HepG2 (cell line): Measurements from ENCODE around the gene TMED5. TPM values are rescaled to one million over a fixed set of nuclear protein-coding genes. Genes with fewer than 3 reads are reported as not detected.
A peak's percentile ranks its signal among the peaks of the same experiment; 100 is the strongest.

ENCODE experiments used
- AKAP8 ChIP-seq: sonication (generic); formaldehyde crosslinking; IDR thresholded peaks from 2 replicates; pipeline ENCODE4 v1.5.1; 2020; ENCODE audit warnings: mild to moderate bottlenecking, missing genetic modification reagents
- CREM ChIP-seq, 2 experiments: sonication (generic) in 1 of 2; formaldehyde crosslinking in 1 of 2; IDR thresholded peaks; 2 replicates each; pipeline versions ENCODE4 v1.4.0 to v1.6.1; 2016 to 2020; ENCODE audit warnings: antibody characterized with exemption in 1 of 2, mild to moderate bottlenecking in 1 of 2, missing genetic modification reagents in 1 of 2
- DNMT3B ChIP-seq: conservative IDR thresholded peaks from 2 replicates; pipeline ENCODE4 v1.6.1; 2016; ENCODE audit warnings: missing biosample characterization, control low read depth
- ETV6 ChIP-seq: sonication (generic); formaldehyde crosslinking; conservative IDR thresholded peaks from 2 replicates; pipeline ENCODE4 v1.4.0; 2020; ENCODE audit warnings: missing genetic modification reagents
- KMT2A ChIP-seq: sonication (generic); formaldehyde crosslinking; IDR thresholded peaks from 2 replicates; pipeline ENCODE4 v1.4.0; 2020; ENCODE audit warnings: missing genetic modification reagents
- MAZ ChIP-seq, 2 experiments: sonication (generic) in 1 of 2; formaldehyde crosslinking in 1 of 2; IDR thresholded peaks; 2 replicates each; pipeline versions ENCODE4 v1.5.0 to v1.6.1; 2012 to 2020; ENCODE audit warnings: low read depth in 2 of 2, mild to moderate bottlenecking in 2 of 2, borderline replicate concordance in 1 of 2, improper control_type of control experiment in 1 of 2, low read length in 1 of 2, missing genetic modification reagents in 1 of 2, moderate library complexity in 1 of 2
- MLLT10 ChIP-seq: sonication (generic); formaldehyde crosslinking; IDR thresholded peaks from 2 replicates; pipeline ENCODE4 v1.4.0; 2020; ENCODE audit warnings: missing genetic modification reagents
- PHF8 ChIP-seq: sonication (generic); formaldehyde crosslinking; IDR thresholded peaks from 2 replicates; pipeline ENCODE4 v1.5.0; 2020; ENCODE audit warnings: missing genetic modification reagents
- POLR2G ChIP-seq: fragments of 200-400 bp; formaldehyde crosslinking; IDR thresholded peaks from 2 replicates; pipeline ENCODE4 v1.6.1; 2018; ENCODE audit warnings: mild to moderate bottlenecking, low read depth, low read length, moderate library complexity
- RARG ChIP-seq: sonication (generic); formaldehyde crosslinking; IDR thresholded peaks from 2 replicates; pipeline ENCODE4 v1.4.0; 2020; ENCODE audit warnings: low read depth, mild to moderate bottlenecking, missing genetic modification reagents
- RBM39 ChIP-seq: fragments of 200-400 bp; formaldehyde crosslinking; IDR thresholded peaks from one replicate; pipeline ENCODE4 v1.6.1; 2018; ENCODE audit warnings: antibody characterized with exemption, mild to moderate bottlenecking, low read depth, low read length; ENCODE audit not compliant: poor library complexity, severe bottlenecking
- ZFP37 ChIP-seq: sonication (generic); formaldehyde crosslinking; IDR thresholded peaks from 2 replicates; pipeline ENCODE4 v1.4.0; 2020; ENCODE audit warnings: missing genetic modification reagents, borderline replicate concordance
- ZMAT3 ChIP-seq: sonication (generic); formaldehyde crosslinking; conservative IDR thresholded peaks from 2 replicates; pipeline ENCODE4 v1.7.0; 2021; ENCODE audit warnings: missing genetic modification reagents
- ZNF260 ChIP-seq: sonication (generic); formaldehyde crosslinking; IDR thresholded peaks from 2 replicates; pipeline ENCODE4 v1.4.0; 2020; ENCODE audit warnings: missing genetic modification reagents, low read depth, mild to moderate bottlenecking, borderline replicate concordance
- ZNF607 ChIP-seq: sonication (generic); formaldehyde crosslinking; IDR thresholded peaks from 2 replicates; pipeline ENCODE4 v1.5.1; 2020; ENCODE audit warnings: missing genetic modification reagents, mild to moderate bottlenecking, borderline replicate concordance
- ZNF768 ChIP-seq: sonication (generic); formaldehyde crosslinking; IDR thresholded peaks from 2 replicates; pipeline ENCODE4 v1.4.0; 2020; ENCODE audit warnings: missing genetic modification reagents
- ZNF780A ChIP-seq: sonication (generic); formaldehyde crosslinking; IDR thresholded peaks from 2 replicates; pipeline ENCODE4 v1.8.0; 2022; ENCODE audit warnings: mild to moderate bottlenecking, missing genetic modification reagents, moderate library complexity
- ZNF891 ChIP-seq: sonication (generic); formaldehyde crosslinking; IDR thresholded peaks from 2 replicates; pipeline ENCODE4 v1.5.0; 2020; ENCODE audit warnings: mild to moderate bottlenecking, missing genetic modification reagents
- polyA plus RNA-seq, 8 experiments: library from polyadenylated mRNA; depleted of rRNA in 3 of 8; stranded (reverse) in 7 of 8; unstranded in 1 of 8; fragments of >200 nt; fragmentation: Illumina TruSeq in 4 of 8; extraction: Trizol in 4 of 8; gene quantifications; 2 replicates each; pipeline versions ENCODE4 v1.2.1 to v1.2.3, GENCODE V29; 2011 to 2016; ENCODE audit warnings: low read depth in 4 of 8, missing spikeins in 1 of 8, mixed read lengths in 1 of 8; ENCODE audit not compliant: insufficient read depth in 1 of 8
- total RNA-seq, 5 experiments: library from RNA; depleted of rRNA; stranded (reverse); fragments of >200 nt; fragmentation: Illumina TruSeq; extraction: Trizol; gene quantifications; 2 replicates each; pipeline ENCODE4 v1.2.3, GENCODE V29; 2016; ENCODE audit warnings: low read depth in 1 of 5
- TF ChIP-seq, protein P1 (sequence below): sonication (generic); formaldehyde crosslinking; IDR thresholded peaks from 2 replicates; pipeline ENCODE4 v1.4.0; 2020; ENCODE audit warnings: missing genetic modification reagents
- TF ChIP-seq, protein P2 (sequence below): sonication (generic); formaldehyde crosslinking; IDR thresholded peaks from 2 replicates; pipeline ENCODE4 v1.8.0; 2022; ENCODE audit warnings: mild to moderate bottlenecking, missing genetic modification reagents; ENCODE audit not compliant: insufficient replicate concordance
- TF ChIP-seq, protein P3 (sequence below): IDR thresholded peaks from 2 replicates; pipeline ENCODE4 v1.6.1; 2016; ENCODE audit warnings: mild to moderate bottlenecking, missing biosample characterization, missing genetic modification reagents
- TF ChIP-seq, protein P4 (sequence below): sonication (generic); formaldehyde crosslinking; IDR thresholded peaks from 2 replicates; pipeline ENCODE4 v1.4.0; 2020; ENCODE audit warnings: low read depth, mild to moderate bottlenecking, missing genetic modification reagents

TMED5 gene
- total and polyA plus RNA-seq, 2 of the 13 experiments (the other 11 are each of a cell fraction or from before 2014, with no cell fraction given), result 58.1 to 99.0 TPM

DNA sequence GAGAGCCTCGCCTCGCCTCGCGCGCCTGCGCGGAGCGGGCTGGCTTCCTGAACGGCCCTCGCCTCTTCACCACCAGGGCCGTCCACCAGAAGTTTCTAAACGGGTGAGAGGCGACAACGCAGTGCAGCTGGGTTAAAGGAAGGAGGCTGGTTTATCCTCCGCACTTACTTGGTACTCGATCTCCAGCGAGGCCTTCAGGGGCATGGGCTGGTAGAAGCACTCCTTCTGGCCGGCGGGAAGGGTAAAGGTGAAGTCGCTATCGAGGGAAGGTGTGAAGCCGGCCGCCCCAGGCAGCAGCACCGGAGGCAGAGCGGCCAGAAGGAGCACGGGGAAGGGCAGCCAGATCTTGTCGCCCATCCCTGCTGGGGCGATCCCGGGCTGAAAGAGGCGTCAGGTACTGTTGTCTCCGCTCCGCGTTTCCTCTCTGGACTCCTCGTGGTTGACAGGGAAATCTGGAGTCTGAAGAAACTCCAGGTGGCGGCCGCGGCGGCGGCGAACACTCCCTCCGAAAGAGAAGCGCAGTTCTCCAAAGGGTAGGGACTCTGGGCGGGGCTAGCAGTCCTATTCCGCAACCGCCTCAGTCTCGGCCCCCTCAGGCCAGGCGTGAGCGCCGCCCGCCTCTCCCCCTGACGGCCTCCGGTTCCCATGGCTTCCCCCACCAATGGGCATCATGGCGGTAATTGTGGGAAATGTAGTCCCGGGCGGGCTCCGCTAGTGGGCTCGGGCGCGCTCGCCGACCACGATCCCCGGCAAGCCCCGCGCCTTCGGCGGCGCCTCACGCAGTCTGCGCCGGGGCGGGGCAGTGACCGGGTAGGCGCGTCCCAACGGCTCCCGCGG lies at the start of gene TMED5 (continued):
- TF ChIP-seq PHF8 (CRISPR knock-in tag) (peak; percentile 76), POLR2G (peak; percentile 91), MLLT10 (CRISPR knock-in tag) (0 out of 2 replicates have a peak, but pooled peaks have one; percentile 47), RARG (peak; percentile 95), ZNF260 (CRISPR knock-in tag) (no peak), ZNF780A (CRISPR knock-in tag) (no peak), MAZ (IDR thresholded peaks at IDR 0.05; ENCODE audit: borderline replicate concordance, low read depth, low read length) (peak; percentile 91), MAZ (CRISPR knock-in tag; IDR thresholded peaks at IDR 0.05; ENCODE audit: low read depth) (peak; percentile 69), AKAP8 (0 out of 2 replicates have a peak, but pooled peaks have one; percentile 31), DNMT3B (CRISPR knock-in tag) (peak; percentile 84; the same call in 1 of the 2 replicates), RBM39 (no peak), ZNF607 (CRISPR knock-in tag) (peak; percentile 38; the same call in 1 of the 2 replicates), CREM (IDR thresholded peaks at IDR 0.05) (peak; percentile 54; the same call in 1 of the 2 replicates), CREM (CRISPR knock-in tag; IDR thresholded peaks at IDR 0.05) (no peak), ZNF768 (CRISPR knock-in tag) (no peak), ZNF891 (CRISPR knock-in tag) (peak; percentile 93; the same call in 1 of the 2 replicates), ZFP37 (CRISPR knock-in tag) (peak; percentile 88; the same call in 1 of the 2 replicates), KMT2A (CRISPR knock-in tag) (peak; percentile 82), ETV6 (CRISPR knock-in tag) (0 out of 2 replicates have a peak, but pooled peaks have one; percentile 20), ZMAT3 (CRISPR knock-in tag) (peak; percentile 80; the same call in 1 of the 2 replicates)
- TF ChIP-seq, protein P1, sequence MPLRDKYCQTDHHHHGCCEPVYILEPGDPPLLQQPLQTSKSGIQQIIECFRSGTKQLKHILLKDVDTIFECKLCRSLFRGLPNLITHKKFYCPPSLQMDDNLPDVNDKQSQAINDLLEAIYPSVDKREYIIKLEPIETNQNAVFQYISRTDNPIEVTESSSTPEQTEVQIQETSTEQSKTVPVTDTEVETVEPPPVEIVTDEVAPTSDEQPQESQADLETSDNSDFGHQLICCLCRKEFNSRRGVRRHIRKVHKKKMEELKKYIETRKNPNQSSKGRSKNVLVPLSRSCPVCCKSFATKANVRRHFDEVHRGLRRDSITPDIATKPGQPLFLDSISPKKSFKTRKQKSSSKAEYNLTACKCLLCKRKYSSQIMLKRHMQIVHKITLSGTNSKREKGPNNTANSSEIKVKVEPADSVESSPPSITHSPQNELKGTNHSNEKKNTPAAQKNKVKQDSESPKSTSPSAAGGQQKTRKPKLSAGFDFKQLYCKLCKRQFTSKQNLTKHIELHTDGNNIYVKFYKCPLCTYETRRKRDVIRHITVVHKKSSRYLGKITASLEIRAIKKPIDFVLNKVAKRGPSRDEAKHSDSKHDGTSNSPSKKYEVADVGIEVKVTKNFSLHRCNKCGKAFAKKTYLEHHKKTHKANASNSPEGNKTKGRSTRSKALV (CRISPR knock-in tag), result peak; percentile 75
- TF ChIP-seq, protein P2, sequence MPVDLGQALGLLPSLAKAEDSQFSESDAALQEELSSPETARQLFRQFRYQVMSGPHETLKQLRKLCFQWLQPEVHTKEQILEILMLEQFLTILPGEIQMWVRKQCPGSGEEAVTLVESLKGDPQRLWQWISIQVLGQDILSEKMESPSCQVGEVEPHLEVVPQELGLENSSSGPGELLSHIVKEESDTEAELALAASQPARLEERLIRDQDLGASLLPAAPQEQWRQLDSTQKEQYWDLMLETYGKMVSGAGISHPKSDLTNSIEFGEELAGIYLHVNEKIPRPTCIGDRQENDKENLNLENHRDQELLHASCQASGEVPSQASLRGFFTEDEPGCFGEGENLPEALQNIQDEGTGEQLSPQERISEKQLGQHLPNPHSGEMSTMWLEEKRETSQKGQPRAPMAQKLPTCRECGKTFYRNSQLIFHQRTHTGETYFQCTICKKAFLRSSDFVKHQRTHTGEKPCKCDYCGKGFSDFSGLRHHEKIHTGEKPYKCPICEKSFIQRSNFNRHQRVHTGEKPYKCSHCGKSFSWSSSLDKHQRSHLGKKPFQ (CRISPR knock-in tag), result peak; percentile 18
- TF ChIP-seq, protein P3, sequence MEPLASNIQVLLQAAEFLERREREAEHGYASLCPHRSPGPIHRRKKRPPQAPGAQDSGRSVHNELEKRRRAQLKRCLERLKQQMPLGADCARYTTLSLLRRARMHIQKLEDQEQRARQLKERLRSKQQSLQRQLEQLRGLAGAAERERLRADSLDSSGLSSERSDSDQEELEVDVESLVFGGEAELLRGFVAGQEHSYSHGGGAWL (CRISPR knock-in tag), result peak; percentile 89
- TF ChIP-seq, protein P4, sequence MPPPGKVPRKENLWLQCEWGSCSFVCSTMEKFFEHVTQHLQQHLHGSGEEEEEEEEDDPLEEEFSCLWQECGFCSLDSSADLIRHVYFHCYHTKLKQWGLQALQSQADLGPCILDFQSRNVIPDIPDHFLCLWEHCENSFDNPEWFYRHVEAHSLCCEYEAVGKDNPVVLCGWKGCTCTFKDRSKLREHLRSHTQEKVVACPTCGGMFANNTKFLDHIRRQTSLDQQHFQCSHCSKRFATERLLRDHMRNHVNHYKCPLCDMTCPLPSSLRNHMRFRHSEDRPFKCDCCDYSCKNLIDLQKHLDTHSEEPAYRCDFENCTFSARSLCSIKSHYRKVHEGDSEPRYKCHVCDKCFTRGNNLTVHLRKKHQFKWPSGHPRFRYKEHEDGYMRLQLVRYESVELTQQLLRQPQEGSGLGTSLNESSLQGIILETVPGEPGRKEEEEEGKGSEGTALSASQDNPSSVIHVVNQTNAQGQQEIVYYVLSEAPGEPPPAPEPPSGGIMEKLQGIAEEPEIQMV (CRISPR knock-in tag), result peak; percentile 36; the same call in 1 of the 2 replicates
